Activated CD8-positive, alpha-beta memory T cell treated with anti-CD3 and anti-CD28 coated beads, Interleukin-2, amount 50 U/mL, for 24 hours (primary cell): ENCODE data around the gene PPP2R5C.

Source experiments
- DNase-seq: peaks from one replicate; pipeline ENCODE4 v3.0.0-alpha.2; 2020; ENCODE audit errors: extremely low read depth

PPP2R5C gene

DNA sequence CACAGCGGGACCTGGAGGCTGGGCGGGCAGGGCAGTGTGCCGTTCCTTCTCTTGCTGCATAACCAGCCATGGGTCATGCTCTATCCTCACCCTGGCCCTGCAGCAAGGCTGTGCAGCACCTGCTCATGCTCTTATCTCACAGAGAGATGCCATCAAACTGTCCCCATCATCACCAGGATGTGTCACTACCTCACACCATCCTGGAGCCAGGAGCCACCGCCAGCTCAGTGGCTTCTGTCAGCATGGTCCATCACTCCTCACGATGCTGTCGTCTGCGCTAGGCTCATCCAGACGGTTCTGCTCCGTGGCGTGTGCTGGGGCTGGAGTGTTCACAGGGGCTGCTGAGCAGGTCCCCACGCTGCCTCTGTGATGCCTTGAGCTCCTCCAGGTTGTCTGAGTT lies 125.7 kb downstream of the PPP2R5C start:
- no peak for DNase-seq

DNA sequence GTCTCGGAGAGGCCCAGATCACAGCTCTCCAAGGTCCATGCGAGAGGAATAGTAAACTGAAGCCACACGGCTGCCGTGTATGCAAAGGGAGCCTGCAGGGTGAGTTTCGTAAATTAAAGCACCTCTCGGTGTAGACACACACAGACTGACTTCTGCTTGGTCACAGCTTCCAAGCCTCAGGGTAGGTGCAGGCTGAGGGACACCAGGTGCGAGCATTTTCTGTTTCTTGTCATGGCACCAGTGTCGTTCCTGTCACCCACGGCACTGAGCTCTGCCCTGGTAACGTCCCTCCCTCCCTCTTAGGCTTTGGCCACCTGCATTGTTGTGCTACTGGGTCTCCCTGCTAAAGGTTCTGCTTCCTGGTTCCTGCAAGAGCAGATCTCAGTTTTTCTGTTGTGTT lies 126.7 kb downstream of the PPP2R5C start:
- no peak for DNase-seq

DNA sequence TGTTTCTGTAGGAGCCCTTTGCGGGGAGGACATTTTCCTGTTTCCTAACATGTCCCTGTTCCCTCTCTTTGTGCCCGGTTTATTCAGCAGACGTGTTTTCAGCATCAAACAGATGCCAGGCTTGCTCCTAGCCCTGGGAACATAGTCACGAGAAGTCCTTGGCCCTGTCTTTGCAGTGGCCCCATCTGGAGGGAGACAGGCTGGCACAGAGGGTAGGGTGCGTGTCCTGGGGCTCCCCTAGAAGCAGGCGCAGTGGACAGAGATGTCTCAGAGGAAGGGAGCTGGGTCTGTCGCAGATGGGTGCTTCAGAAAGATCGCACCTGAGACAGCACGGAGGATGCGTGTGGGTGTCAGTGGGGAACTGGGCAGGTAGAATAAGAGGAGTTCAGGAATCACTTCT lies 127.9 kb downstream of the PPP2R5C start:
- DNase-seq: no peak

DNA sequence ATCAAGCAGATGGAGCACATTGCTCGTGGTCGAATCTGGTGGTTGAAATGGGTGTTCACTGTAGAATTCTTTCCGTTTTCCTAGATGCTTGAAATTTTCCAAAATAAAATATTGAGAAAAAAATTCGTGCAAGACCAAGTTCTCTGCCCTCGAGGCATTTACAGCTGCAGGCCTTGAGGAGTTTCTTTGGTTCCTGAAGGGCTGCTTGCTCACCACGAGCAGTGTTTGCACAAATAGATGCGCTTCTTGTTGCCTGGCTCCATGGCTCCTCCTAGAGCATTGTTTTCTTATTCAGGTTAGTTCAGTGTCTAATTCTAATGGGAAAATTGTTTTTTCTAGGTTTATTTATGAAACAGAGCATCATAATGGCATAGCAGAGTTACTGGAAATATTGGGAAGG lies 128.4 kb downstream of the PPP2R5C start:
- DNase-seq: no peak

DNA sequence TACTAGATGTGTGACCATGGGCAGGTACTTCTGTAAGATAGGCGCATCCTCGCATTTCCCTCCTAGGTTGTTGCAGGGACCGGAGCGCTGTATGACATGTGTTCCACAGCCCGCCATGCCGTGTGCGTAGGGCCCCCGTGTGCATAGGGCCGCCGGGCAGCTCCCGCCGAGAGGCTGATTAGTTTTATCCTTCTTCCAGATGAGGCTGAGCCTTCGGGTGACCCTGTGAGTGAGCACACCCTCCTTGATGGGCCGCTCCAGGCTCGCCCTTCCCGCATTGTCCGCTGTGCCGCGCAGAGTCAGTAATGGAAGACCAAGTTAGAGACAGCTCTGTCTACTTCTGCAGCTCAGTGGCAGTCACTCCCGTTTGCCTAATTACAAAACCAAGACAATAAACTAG lies 130.0 kb downstream of the PPP2R5C start:
- DNase-seq: no peak

DNA sequence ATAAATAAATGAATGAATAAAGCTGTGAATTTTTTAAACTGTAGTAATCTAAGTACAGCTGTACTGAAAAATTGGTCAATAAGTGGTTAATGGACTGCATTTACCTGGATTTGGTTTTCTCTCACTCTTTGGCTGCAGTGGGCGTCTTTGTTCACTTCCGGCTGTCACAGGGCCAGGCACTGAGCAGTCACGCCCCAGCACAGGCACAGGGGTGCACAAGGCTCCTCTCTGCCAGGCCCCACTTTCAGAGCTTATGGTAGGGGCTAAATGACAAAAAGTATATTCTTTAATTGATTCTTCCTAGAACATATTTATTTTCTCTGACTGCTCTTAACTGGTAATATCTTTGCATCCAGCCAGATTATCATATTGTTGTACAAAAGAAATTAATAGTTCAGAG lies 132.2 kb downstream of the PPP2R5C start:
- no peak for DNase-seq

DNA sequence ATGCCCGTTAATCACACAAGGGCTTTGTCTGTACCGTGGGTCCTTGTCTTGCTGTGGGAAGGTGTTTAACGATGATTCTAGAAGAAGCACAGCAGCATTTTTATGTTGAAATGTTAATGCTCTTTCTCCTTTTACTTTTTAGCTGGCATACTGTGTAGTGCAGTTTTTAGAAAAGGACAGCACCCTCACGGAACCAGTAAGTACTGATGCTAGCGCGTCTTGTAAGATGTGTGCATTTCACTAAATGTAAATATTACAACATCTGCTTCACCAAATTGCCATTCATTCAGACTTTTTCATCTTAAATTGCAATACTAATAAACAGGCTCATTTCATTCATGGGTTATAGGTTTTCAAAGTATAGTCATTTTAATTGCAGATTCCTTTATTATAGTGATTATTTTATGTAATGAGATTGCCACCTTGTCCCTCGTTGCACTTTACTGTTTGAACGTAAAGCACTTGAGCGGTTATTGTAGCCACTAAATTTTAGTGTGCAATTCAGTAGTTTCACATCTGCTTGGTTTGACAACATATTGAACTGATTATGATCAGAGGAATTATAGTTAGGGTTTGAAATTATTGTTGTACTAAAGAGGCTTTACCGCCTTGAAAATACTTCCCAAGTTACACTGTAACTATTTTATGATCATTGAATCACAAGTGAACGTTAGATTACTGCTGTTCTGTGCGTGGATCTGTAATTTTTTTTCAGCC lies 133.0 kb downstream of the PPP2R5C start:
- no peak for DNase-seq

DNA sequence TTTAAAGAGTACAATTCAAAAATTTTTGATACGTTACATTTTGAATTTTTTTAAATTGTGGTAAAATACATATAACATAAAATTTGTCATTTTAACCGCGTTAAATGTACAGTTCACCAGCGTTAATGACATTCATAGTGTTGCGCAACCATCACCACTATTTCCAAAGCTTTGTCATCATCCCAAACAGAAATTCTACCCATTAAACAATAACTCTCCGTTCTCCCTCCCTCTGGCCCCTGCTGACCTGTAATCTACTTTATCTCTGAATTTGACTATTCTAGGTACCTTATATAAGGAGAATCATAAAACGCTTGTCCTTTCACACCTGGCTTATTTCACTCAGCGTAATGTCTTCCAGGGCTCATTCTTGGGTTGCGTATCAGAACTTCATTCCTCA lies 133.7 kb downstream of the PPP2R5C start:
- DNase-seq: no peak

DNA sequence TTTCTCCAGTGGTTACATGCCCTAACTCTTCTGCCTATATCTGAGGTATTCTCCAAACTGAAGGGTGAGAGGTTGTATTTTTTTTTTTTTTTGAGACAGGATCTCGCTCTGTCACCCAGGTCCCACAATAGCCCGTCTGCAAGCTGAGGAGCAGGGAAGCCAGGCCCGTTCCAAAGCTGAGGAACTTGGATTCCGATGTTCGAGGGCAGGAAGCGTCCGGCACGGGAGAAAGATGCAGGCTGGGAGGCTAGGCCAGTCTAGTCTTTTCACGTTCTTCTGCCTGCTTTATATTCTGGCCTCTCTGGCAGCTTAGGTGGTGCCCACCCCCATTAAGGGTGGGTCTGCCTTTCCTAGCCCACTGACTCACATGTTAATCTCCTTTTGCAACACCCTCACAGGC lies 135.8 kb downstream of the PPP2R5C start:
- DNase-seq: no peak

DNA sequence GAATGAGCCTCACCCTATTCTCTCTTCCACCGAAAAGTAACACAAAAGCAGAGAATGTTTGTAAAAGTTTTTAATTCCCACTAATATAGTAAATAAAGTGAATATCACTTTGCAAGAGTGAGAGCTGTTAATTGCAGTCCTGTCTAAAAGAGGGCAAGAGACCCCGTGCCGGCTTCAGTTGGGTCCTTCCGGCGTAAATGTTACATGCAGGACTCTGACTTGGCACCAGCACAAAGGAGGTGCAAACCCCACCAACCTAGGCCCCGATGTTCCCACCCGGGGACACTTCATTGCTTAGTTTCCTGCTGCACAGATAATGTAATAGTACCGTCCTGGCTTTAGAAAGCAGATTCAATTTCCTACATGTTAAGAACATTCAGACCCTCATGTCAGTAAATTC lies 136.9 kb downstream of the PPP2R5C start:
- DNase-seq: no peak

DNA sequence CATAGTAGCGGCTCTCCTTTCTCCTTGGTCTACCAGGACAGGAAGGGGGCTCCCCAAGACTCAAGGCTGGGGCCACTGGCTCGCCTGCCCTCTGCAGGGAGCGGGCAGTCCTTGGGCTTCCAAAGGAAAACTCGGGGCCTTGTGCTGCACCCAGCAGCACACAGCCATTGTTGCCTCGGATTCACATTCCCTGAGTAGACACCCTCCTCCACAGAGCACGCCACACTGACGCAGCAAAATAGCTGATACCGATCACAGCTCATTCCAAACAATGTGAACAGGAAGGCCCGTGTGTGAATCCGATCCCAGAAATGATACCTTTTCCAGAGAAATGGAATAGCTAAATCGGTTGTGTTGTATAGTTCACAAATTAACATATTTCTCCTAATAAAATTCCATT lies 137.8 kb downstream of the PPP2R5C start:
- DNase-seq: no peak

DNA sequence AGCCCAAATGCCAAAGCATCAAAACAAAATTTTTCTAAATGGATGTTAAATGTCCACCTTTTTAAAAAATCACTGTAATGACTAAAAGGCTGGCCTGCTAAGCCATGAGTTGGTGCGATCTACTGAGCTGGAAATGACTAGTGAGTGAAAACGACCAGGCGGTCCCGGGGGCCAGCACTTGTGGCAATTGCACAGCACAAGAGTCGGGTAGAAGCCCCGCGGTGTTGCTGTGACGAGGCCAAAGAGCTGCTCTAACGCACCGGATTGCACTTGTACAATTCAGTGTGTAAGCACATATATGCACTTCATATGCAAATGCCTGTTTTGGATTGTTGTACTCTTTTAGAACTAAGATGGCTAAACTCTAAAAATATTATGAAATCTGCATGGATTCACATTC lies 138.7 kb downstream of the PPP2R5C start:
- DNase-seq: no peak

DNA sequence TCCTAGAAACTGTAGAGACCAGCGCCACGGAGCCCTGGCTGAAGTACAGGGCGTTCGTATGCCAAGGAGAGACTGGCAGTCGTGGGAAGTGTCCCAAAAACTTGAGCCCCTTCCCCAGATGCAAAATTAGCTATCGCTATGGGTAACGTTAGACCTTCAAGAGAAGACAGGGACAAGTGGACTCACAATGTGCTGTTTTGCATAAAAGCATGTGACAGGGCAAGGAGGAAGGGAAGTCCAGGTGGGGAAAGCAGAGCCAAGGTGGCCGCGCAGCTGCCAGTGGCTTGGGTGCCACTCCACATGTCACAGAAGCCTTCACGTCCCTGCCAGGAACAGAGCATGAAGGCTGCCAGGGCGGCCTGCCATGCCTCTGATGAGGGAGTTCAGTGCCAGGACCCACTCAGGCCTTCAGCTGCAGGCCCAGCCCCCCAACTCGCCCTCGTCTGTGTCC lies 141.6 kb downstream of the PPP2R5C start:
- no peak for DNase-seq

DNA sequence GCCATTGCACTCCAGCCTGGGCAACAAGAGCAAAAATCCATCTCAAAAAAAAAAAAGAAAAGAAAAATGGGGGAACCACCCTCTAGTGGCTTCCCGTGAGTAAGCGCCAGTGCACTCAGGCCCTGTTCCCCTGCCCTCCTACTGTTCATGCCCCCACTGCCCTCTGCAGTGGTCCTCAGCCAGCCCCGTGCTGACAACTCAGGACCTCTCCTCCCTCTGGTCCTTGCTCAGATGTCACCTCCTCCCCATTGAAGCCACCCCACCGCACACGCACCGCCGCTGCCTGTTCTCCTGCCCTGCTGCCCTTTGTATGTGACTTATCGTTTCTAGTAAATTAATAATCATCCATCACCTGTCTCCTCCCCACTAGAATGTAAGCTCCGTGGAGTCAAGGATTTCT lies 144.1 kb downstream of the PPP2R5C start:
- DNase-seq: no peak

DNA sequence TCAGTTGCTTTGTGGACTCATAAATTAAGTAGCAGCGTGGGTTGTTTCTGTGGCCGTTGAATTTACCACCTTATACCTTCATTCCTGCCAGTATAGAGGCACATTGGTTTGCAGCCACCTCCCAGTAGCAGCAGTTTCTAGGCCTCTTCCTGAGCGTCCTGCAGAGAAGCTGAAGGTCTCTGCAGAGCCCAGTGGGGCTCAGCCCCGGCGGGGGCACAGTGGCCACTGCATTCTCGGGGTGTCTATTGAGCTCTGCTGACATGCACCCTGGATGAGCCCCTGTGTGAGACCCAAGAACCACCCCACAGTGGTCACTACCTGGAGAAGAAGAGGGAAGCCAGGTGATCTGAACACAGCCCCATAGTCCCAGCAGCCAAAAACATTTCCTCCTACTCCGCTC lies 145.1 kb downstream of the PPP2R5C start:
- no peak for DNase-seq

DNA sequence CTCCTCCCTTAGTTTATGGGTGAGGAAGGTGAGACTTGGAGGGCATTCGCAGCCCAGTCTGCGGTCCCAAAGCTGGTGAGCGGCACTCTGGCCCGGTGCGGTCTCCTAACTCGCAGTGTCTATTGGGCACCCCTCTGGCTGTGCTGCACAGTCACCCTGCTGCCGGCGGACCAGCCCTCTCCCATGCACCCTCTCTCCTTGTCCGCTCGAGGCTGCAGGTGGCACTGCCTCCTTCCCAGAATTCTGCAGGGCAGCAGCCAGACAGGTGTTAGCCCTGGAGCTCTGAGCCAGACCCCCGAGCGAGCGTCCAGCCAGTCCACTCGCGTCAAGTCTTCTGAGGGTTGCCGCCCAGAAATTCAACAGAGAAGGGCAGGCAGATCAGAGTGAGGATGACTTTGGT lies 146.1 kb downstream of the PPP2R5C start:
- DNase-seq: no peak

DNA sequence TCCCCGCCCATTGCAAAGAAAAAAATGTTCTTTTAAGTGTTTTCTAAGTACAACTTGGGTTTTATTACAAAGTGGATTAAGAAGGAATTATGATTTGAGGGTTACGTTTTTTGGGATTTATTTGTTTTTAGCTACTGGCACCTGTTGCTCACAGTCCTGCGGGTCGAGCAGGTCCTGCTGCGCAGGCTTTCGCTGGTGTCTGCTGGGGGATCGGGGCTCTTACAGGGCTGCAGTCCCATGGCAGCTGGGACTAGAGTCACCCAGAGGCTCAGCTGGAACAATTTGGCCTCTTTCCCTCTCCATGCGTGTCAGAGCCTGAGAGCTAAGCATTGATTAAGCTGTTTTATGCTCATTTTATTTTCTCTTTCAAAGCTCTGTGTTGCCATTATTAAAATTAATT lies 147.3 kb downstream of the PPP2R5C start:
- no peak for DNase-seq

DNA sequence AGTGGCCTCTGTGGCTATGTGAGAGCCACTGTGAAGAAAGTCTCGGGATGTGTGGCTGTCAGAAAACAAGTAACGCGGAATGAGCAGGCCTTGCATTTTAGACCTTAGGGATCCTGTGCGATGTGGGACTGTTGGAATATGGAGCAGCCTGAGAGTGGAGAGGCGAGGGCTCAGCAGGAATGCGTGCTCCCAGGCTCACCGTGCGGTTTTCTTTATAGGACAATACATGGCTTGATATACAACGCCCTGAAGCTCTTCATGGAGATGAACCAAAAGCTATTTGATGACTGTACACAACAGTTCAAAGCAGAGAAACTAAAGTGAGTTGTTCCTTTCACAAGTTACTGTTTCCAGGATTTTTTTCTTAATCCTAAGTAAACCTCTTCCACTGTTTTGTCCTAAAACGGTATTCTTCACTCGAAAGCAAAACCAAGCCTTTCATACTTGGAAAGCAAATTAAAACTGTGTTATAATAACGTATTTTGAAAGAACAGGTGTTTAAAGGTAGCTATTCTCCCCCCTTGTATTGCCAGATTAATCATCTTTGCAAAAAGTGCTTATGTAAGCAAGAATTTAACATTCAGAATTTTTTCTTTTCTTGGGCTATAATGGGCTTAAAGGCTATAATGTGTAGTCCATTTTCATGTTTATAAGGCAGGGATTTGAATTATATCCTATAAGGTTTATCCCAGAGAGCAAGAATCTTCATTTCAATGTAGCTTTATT lies 148.0 kb downstream of the PPP2R5C start:
- DNase-seq: no peak

DNA sequence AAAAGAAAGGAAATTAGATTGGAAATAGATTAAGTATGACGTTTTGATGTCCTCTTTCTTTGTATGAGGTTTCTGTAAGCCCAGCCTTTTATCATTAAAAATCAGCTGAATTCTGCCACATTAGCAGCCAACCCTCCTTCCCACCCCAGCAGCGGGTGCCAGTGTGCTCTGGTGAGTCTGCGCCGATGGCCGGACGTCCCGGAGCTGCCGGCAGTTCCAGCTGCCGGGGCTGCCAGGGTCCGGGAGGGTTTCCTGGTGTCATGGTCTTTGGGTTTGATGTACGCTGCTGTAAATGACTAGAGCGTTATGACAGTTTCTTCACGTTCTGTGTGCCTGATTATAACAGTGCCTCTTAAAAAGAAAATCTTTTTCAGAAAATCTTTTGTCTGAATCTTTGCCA lies 151.3 kb downstream of the PPP2R5C start:
- no peak for DNase-seq

DNA sequence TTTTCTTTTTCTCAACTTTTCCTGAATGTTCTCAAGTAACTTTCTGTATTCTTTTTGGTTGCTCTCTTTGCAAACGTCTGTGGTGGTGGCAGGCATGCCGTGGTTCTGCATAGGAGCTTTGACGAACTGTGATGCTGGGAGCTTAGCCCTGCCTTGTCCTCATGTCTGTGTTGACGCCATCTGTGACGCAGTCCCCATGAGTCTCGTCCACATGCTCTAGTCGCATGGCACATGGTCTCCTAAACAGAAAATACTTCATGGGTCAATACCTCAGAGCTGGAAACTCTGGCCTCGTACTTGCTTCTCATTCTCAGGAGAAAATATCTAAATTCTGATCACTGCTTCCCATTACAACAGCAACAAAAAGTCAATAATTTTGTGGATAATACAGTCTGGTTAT lies 152.6 kb downstream of the PPP2R5C start:
- no peak for DNase-seq

DNA sequence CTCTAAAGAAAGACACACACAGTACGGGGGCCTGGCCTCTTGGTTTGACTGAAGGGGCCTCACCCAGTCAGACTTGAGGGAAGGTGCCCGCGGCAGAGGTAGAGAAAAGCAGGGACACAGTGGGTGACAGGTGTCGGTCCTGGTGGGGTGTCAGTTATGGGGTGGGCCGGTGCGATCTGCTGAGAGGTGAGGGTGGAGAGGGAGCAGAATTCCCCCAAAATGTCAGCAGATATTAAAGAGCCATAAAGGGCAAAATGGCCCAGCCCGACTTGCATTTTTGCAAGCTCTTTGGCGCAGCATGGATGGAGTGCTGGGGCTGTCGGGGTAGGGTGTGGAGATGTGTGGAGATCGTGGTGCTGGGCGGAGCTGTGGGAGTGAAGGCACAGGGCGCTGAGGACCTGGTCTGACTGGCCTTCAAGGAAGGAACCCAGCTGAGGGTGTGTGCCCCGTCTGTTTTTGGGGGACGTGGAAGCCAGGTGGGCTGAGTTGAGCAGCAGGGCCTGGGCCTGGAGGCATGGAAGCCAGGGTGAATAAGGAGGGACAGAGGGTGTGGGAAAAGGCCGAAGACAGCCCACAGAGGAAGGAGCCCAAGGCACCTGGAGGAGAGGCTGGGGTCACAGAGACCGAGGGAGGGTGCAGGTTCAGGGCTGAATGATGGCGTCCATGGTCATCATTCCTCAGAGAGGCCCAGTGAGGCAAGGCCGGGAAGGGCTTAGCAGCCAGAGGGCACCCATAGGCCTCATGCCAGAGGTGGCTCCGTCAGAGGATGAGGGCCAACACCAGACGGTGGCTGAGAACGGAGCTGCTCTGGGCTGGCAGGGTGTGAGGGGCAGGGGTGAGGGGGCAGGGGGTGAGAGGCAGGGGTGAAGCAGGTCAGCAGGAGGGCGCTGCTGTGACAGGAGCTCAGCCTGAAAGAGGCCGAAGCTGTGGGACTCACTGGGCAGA lies 154.6 kb downstream of the PPP2R5C start:
- DNase-seq: no peak

DNA sequence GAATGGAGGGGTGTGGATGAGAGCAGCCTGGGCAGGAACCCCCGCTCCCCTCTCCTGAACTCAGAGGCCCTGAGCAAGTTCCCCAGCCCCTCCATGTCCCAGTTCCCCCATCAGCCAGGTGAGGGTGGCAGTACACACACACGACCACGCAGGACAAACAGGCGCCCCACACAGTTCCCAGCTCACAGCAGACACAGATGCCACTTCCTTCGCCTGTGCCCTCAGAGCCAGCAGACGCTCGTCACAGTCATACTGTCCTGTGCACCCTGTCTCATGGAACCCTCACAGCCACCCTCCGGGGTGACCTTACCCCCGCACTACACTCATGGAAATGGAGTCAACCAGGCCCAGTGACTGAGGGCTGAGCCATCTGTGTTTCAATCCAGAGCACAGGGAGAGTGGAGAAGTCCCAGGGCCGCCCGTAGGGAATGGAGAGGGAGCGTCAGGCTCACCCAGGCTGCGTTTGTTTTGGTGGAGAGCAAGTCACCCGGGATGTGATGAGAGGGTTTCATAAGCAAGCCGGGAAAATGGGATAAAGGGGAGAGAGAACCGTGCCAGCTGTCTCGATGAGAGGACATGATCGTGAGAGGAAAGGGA lies 155.4 kb downstream of the PPP2R5C start:
- DNase-seq: no peak
